GM21515 (cell line): ENCODE data around the gene CYB5A.
"Not testable (repeated sequence)": the region's sequence is repeated elsewhere in the genome, so short reads cannot be mapped to it uniquely, and the experiment has no call there.

Source experiments
- ATAC-seq: cut with Tn5 transposase; IDR thresholded peaks from one replicate; pipeline ENCODE4 v1.9.1; 2021; ENCODE audit not compliant: unreplicated experiment

The CYB5A gene

GRCh38 chr18:74299162-74299561, 7.4 kb upstream of the CYB5A start:
- no peak for ATAC-seq

GRCh38 chr18:74294526-74294925, 2.8 kb upstream of the CYB5A start:
- no peak for ATAC-seq

- not testable (repeated sequence) for ATAC-seq
These were observed 1.2 kb upstream of the CYB5A start for GRCh38 chr18:74292982-74293381.

- no peak for ATAC-seq
These were observed 737 bp upstream of the CYB5A start for GRCh38 chr18:74292541-74292858.

GRCh38 chr18:74291472-74291770, 342 bp downstream of the CYB5A start:
- ATAC-seq, result no peak

- no peak for ATAC-seq
These were observed 830 bp downstream of the CYB5A start for GRCh38 chr18:74290794-74291471.

GRCh38 chr18:74290021-74290420, 1.7 kb downstream of the CYB5A start:
- ATAC-seq, result no peak

GRCh38 chr18:74289137-74289536, 2.6 kb downstream of the CYB5A start:
- no peak for ATAC-seq

GRCh38 chr18:74288730-74289129, 3.0 kb downstream of the CYB5A start:
- no peak for ATAC-seq

- no peak for ATAC-seq
These were observed 3.7 kb downstream of the CYB5A start for GRCh38 chr18:74288041-74288440.

GRCh38 chr18:74286856-74287255, 4.9 kb downstream of the CYB5A start:
- no peak for ATAC-seq

GRCh38 chr18:74286106-74286855, 5.5 kb downstream of the CYB5A start:
- no peak for ATAC-seq

GRCh38 chr18:74285583-74285982, 6.2 kb downstream of the CYB5A start:
- not testable (repeated sequence) for ATAC-seq

- ATAC-seq, result no peak
These were observed 6.8 kb downstream of the CYB5A start for GRCh38 chr18:74284980-74285355.

- ATAC-seq, result no peak
These were observed 7.4 kb downstream of the CYB5A start for GRCh38 chr18:74284191-74284979.

- no peak for ATAC-seq
These were observed 8.1 kb downstream of the CYB5A start for GRCh38 chr18:74283646-74284045.

- no peak for ATAC-seq
These were observed 8.8 kb downstream of the CYB5A start for GRCh38 chr18:74282755-74283554.

- no peak for ATAC-seq
These were observed 9.6 kb downstream of the CYB5A start for GRCh38 chr18:74281980-74282754.

- ATAC-seq, result no peak
These were observed 10.5 kb downstream of the CYB5A start for GRCh38 chr18:74281011-74281979.
